Endothelial cell of umbilical vein (primary cell): Measurements from ENCODE around the gene NUAK1.

Experiments
- EZH2 ChIP-seq: IDR thresholded peaks from 2 replicates; pipeline ENCODE4 v1.6.1; 2012; ENCODE audit warnings: borderline replicate concordance, low read depth, mild to moderate bottlenecking, moderate library complexity, low read length, inconsistent platforms; ENCODE audit not compliant: severe bottlenecking
- FOS ChIP-seq: IDR thresholded peaks from 2 replicates; pipeline ENCODE4 v1.6.1; 2011; ENCODE audit warnings: mild to moderate bottlenecking, low read length, moderate library complexity, borderline replicate concordance; ENCODE audit not compliant: insufficient read depth
- MYC ChIP-seq: IDR thresholded peaks from one replicate; pipeline ENCODE4 v1.6.1; 2011; ENCODE audit warnings: mild to moderate bottlenecking, low read depth, low read length
- POLR2A ChIP-seq: IDR thresholded peaks from 2 replicates; pipeline ENCODE4 v1.6.1; 2012; ENCODE audit warnings: low read depth, mild to moderate bottlenecking, control low read depth, low read length
- TF ChIP-seq, protein P1 (sequence below), 2 donors: IDR thresholded peaks; 1 replicate in 1 of 2; 2 replicates in 1 of 2; pipeline ENCODE4 v1.5.1; 2011; ENCODE audit warnings: low read length in 2 of 2, mild to moderate bottlenecking in 2 of 2, moderate library complexity in 2 of 2, control low read depth in 1 of 2, inconsistent platforms in 1 of 2, low read depth in 1 of 2; ENCODE audit not compliant: insufficient read depth in 1 of 2; ENCODE audit errors: extremely low read depth in 1 of 2

DNA sequence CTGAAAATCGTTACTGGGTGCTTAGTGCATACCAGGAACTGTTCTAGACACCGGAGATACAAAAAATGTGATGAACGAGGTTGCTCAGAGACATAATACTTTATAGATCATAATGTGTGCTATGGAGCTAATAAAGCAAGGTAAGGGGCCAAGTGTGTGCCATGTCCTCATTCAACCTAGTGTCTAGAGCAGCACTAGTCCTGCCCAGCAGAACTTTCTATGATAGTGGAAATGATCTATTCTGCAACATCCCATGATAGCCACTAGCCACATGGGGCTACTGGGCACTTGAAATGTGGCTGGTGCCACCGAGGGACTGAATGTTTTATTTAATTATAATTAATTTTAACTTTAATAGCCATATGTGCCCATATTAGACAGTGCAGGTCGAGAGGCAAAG, 15.6 kb downstream of the NUAK1 start:
- TF ChIP-seq MYC (no peak), EZH2 (no peak), POLR2A (no peak), FOS (no peak)
- TF ChIP-seq, protein P1, sequence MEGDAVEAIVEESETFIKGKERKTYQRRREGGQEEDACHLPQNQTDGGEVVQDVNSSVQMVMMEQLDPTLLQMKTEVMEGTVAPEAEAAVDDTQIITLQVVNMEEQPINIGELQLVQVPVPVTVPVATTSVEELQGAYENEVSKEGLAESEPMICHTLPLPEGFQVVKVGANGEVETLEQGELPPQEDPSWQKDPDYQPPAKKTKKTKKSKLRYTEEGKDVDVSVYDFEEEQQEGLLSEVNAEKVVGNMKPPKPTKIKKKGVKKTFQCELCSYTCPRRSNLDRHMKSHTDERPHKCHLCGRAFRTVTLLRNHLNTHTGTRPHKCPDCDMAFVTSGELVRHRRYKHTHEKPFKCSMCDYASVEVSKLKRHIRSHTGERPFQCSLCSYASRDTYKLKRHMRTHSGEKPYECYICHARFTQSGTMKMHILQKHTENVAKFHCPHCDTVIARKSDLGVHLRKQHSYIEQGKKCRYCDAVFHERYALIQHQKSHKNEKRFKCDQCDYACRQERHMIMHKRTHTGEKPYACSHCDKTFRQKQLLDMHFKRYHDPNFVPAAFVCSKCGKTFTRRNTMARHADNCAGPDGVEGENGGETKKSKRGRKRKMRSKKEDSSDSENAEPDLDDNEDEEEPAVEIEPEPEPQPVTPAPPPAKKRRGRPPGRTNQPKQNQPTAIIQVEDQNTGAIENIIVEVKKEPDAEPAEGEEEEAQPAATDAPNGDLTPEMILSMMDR (IDR thresholded peaks at IDR 0.05; ENCODE audit: extremely low read depth in 1 of 2, insufficient read depth in 1 of 2, low read depth in 1 of 2, low read length in 2 of 2): no peak
